Testis (tissue), 5 donors: ENCODE data around the gene SRXN1. TPM values are rescaled to one million over a fixed set of nuclear protein-coding genes. Genes with fewer than 3 reads are reported as not detected.

Experiments
- DNase-seq: peaks from one replicate; pipeline ENCODE4 v3.0.0-alpha.2; 2019
- H3K27ac ChIP-seq, 2 donors: fragments of 200-600 bp; sonication (generic); one replicate each; pipeline ENCODE4 v1.5.1; 2019
- H3K27me3 ChIP-seq: fragments of 200-600 bp; sonication (generic); one replicate; pipeline ENCODE4 v1.5.1; 2019
- H3K36me3 ChIP-seq: fragments of 200-600 bp; sonication (generic); one replicate; pipeline ENCODE4 v1.5.1; 2017; ENCODE audit warnings: low read depth; ENCODE audit errors: missing control alignments
- H3K4me1 ChIP-seq: fragments of 200-600 bp; sonication (generic); one replicate; pipeline ENCODE4 v1.5.1; 2019
- H3K4me3 ChIP-seq, 2 donors: fragments of 200-600 bp; sonication (generic); one replicate each; pipeline ENCODE4 v1.5.1; 2017 to 2019
- H3K9me3 ChIP-seq: fragments of 200-600 bp; sonication (generic); one replicate; pipeline ENCODE4 v1.5.1; 2017
- POLR2A ChIP-seq: fragments of 450-650 bp; IDR thresholded peaks from one replicate; pipeline ENCODE4 v1.6.1; 2017; ENCODE audit warnings: antibody characterized with exemption, mild to moderate bottlenecking, moderate library complexity
- WGBS, 2 donors: methylation state at CpG; one replicate each; pipeline ENCODE4 v1.1.5; 2018; 5-methylcytosine and 5-hydroxymethylcytosine counted together
- intact Hi-C: fragments of 100-400 bp; cut with DNase I; formaldehyde crosslinking; loops from one replicate; pipeline ENCODE4 v1.15.1; 2023; ENCODE audit warnings: low total_unique reads
- long read RNA-seq, 2 donors: transcript quantifications; one replicate each; lab custom pipeline, GENCODE V29; 2026
- polyA plus RNA-seq: library from polyadenylated mRNA; stranded (reverse); fragments of 350-450 nt; fragmentation: Illumina TruSeq; extraction: RNeasy Lipid Tissue Mini Kit (QIAGEN cat#74804); gene quantifications from one replicate; pipeline ENCODE4 v1.2.3, GENCODE V29; 2014; ENCODE audit warnings: low read depth, low replicate concordance; ENCODE audit not compliant: insufficient read depth
- total RNA-seq, 2 donors: library from RNA; depleted of rRNA; stranded (reverse); fragments of >200 nt; gene quantifications; one replicate each; pipeline ENCODE4 v1.2.3, GENCODE V29; 2016
- TF ChIP-seq, protein P1 (sequence below), 3 experiments: fragments of 450-650 bp in 2 of 3; fragments of 200-600 bp in 1 of 3; sonication (generic) in 1 of 3; IDR thresholded peaks; one replicate each; pipeline ENCODE4 v1.5.1; 2016 to 2019; ENCODE audit warnings: antibody characterized with exemption in 3 of 3, mild to moderate bottlenecking in 2 of 3, moderate library complexity in 1 of 3

The SRXN1 gene
- total RNA-seq, result 10 to 100 TPM; 26.9 to 29.8 TPM
- 20.6 TPM for polyA plus RNA-seq
- long read RNA-seq, donor 1, transcript SRXN1-201 (2 exons, 2,698 nt), result major isoform, 26 of 26 reads
- long read RNA-seq, donor 1, partial matches to known transcripts, result 0 of 26 reads
- long read RNA-seq, donor 1, other reads (novel, unspliced or antisense), result 0 of 26 reads
- long read RNA-seq, donor 2, transcript SRXN1-201 (2 exons, 2,698 nt), result major isoform, 34 of 34 reads
- long read RNA-seq, donor 2, partial matches to known transcripts, result 0 of 34 reads
- long read RNA-seq, donor 2, other reads (novel, unspliced or antisense), result 0 of 34 reads

- no peak for TF ChIP-seq POLR2A
- TF ChIP-seq, protein P1, sequence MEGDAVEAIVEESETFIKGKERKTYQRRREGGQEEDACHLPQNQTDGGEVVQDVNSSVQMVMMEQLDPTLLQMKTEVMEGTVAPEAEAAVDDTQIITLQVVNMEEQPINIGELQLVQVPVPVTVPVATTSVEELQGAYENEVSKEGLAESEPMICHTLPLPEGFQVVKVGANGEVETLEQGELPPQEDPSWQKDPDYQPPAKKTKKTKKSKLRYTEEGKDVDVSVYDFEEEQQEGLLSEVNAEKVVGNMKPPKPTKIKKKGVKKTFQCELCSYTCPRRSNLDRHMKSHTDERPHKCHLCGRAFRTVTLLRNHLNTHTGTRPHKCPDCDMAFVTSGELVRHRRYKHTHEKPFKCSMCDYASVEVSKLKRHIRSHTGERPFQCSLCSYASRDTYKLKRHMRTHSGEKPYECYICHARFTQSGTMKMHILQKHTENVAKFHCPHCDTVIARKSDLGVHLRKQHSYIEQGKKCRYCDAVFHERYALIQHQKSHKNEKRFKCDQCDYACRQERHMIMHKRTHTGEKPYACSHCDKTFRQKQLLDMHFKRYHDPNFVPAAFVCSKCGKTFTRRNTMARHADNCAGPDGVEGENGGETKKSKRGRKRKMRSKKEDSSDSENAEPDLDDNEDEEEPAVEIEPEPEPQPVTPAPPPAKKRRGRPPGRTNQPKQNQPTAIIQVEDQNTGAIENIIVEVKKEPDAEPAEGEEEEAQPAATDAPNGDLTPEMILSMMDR (IDR thresholded peaks at IDR 0.05), result peak; percentile 35 to 61 (median 60)
- DNase-seq, result peak; percentile 92
- Histone ChIP-seq H3K27ac (peak within 1 kb of the TSS; percentile 63 to 90), H3K4me3 (peak within 1 kb of the TSS; percentile 67 to 69), H3K9me3 (no peaks in the 10 kb centered on the region), H3K36me3 (no peaks in the 10 kb centered on the region), H3K4me1 (peaks cover 14% of the 10 kb centered on the region), H3K27me3 (no peaks in the 10 kb centered on the region)
- WGBS, 2 donors, result 1% methylated on average over 47 of the region's 74 CpGs; no CpG with 5 or more reads in 1 of the 2 donors
- intact Hi-C loops, result no loop called here
Measured at GRCh38 chr20:653110-653589, at the start of gene SRXN1. Gene SRXN1 (minus strand): TSS chr20:653200. CDS start chr20:653185, 15 bp downstream.

- no peak overlapping the region for H3K27ac ChIP-seq
- DNase-seq, result no peak
- 49 to 77% methylated on average over 6 of the region's 6 CpGs for WGBS, 2 donors
- TF ChIP-seq, protein P1 (IDR thresholded peaks at IDR 0.05), result no peak
- no peak for TF ChIP-seq POLR2A
- H3K4me3 ChIP-seq, result no peak overlapping the region
- no peaks in the 10 kb centered on the region for H3K9me3 ChIP-seq
- peaks cover 4% of the 10 kb centered on the region for H3K4me1 ChIP-seq
- H3K36me3 ChIP-seq, result no peaks in the 10 kb centered on the region
- H3K27me3 ChIP-seq, result no peaks in the 10 kb centered on the region
- intact Hi-C loops, result no loop called here
Measured at GRCh38 chr20:701401-702129, 48.6 kb upstream of the SRXN1 start.

DNA sequence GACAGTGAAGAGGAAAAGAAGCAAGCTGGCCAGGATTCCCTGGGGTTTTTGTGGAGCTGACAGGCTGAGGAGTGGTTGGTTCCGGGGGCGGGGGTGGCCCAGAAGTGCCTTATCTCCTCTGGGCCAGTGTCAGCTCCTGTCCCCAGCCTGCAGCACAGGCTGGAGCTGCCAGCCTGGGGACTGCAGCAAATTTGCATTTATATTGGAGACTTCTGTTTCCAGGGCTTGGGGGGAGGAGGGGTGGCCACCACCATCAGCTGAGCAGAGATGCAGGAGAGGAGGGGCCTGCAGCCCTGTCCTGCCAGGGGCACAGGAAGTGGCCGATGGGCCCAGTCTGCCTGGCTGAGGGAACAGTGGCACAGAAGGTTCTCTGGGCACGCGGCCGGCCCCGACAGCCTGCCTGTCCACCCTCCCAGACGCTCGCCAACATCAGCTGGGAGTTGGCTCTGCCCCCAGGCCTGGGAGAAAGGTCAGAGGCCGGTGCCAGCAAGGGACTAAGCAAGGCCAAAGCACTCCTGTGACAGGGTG is 46.9 kb upstream of the SRXN1 start:
- H3K27me3 ChIP-seq, result no peaks in the 10 kb centered on the region
- H3K4me3 ChIP-seq, result no peak overlapping the region
- H3K36me3 ChIP-seq, result no peaks in the 10 kb centered on the region
- peak; percentile 60 for DNase-seq
- WGBS, 2 donors, result 64 to 82% methylated on average over 10 of the region's 10 CpGs
- no peaks in the 10 kb centered on the region for H3K9me3 ChIP-seq
- no peak overlapping the region for H3K27ac ChIP-seq
- H3K4me1 ChIP-seq, result peaks cover 4% of the 10 kb centered on the region
- TF ChIP-seq, protein P1 (IDR thresholded peaks at IDR 0.05), result no peak
- no peak for TF ChIP-seq POLR2A
- intact Hi-C loops, result no loop called here

GRCh38 chr20:699342-699741 is 46.3 kb upstream of the SRXN1 start:
- Histone ChIP-seq H3K27ac (no peak overlapping the region), H3K27me3 (no peaks in the 10 kb centered on the region), H3K4me1 (peaks cover 4% of the 10 kb centered on the region), H3K4me3 (no peak overlapping the region), H3K36me3 (no peaks in the 10 kb centered on the region), H3K9me3 (no peaks in the 10 kb centered on the region)
- intact Hi-C loops, result no loop called here
- 58 to 64% methylated on average over 6 of the region's 6 CpGs for WGBS, 2 donors
- no peak for TF ChIP-seq POLR2A
- TF ChIP-seq, protein P1 (IDR thresholded peaks at IDR 0.05), result no peak
- no peak for DNase-seq
